Ishikawa (cell line): ENCODE results near the gene GJC1.

Source experiments
- CEBPB ChIP-seq: IDR thresholded peaks from 2 replicates; pipeline ENCODE4 v1.6.1; 2012
- CREB1 ChIP-seq: IDR thresholded peaks from 2 replicates; pipeline ENCODE4 v1.6.1; 2012; ENCODE audit warnings: low read depth
- EGR1 ChIP-seq: IDR thresholded peaks from 2 replicates; pipeline ENCODE4 v1.6.1; 2012
- EP300 ChIP-seq: IDR thresholded peaks from 2 replicates; pipeline ENCODE4 v1.6.1; 2012; ENCODE audit warnings: borderline replicate concordance
- FOXM1 ChIP-seq: IDR thresholded peaks from 2 replicates; pipeline ENCODE4 v1.6.1; 2012; ENCODE audit warnings: low read depth, borderline replicate concordance
- RAD21 ChIP-seq: IDR thresholded peaks from 2 replicates; pipeline ENCODE4 v1.6.1; 2012; ENCODE audit warnings: low read depth
- REST ChIP-seq: IDR thresholded peaks from 2 replicates; pipeline ENCODE4 v1.6.1; 2012; ENCODE audit warnings: low read depth, mild to moderate bottlenecking
- TAF1 ChIP-seq: IDR thresholded peaks from 2 replicates; pipeline ENCODE4 v1.6.1; 2012; ENCODE audit warnings: low read depth, mild to moderate bottlenecking
- TCF12 ChIP-seq: IDR thresholded peaks from 2 replicates; pipeline ENCODE4 v1.6.1; 2012; ENCODE audit warnings: low read depth
- TEAD4 ChIP-seq: IDR thresholded peaks from 2 replicates; pipeline ENCODE4 v1.6.1; 2012
- USF1 ChIP-seq: IDR thresholded peaks from 2 replicates; pipeline ENCODE4 v1.6.1; 2012
- YY1 ChIP-seq: IDR thresholded peaks from 2 replicates; pipeline ENCODE4 v1.6.1; 2012; ENCODE audit warnings: low read depth
- ZBTB7A ChIP-seq: IDR thresholded peaks from 2 replicates; pipeline ENCODE4 v1.6.1; 2012; ENCODE audit warnings: low read depth

- no peak for TF ChIP-seq REST
- TF ChIP-seq YY1: no peak
- no peak for TF ChIP-seq ZBTB7A
- TF ChIP-seq TEAD4: no peak
- TF ChIP-seq EP300: no peak
- TF ChIP-seq RAD21: no peak
- TF ChIP-seq TAF1: no peak
- no peak for TF ChIP-seq USF1
- TF ChIP-seq CEBPB: no peak
- no peak for TF ChIP-seq FOXM1
- no peak for TF ChIP-seq EGR1
- TF ChIP-seq TCF12: no peak
- TF ChIP-seq CREB1: no peak
These were observed 2.7 kb upstream of the GJC1 start for GRCh38 chr17:44832805-44833204.
